Measurements from ENCODE around the gene FETUB.
A peak's percentile ranks its signal among the peaks of the same experiment; 100 is the strongest.

The FETUB gene

DNA sequence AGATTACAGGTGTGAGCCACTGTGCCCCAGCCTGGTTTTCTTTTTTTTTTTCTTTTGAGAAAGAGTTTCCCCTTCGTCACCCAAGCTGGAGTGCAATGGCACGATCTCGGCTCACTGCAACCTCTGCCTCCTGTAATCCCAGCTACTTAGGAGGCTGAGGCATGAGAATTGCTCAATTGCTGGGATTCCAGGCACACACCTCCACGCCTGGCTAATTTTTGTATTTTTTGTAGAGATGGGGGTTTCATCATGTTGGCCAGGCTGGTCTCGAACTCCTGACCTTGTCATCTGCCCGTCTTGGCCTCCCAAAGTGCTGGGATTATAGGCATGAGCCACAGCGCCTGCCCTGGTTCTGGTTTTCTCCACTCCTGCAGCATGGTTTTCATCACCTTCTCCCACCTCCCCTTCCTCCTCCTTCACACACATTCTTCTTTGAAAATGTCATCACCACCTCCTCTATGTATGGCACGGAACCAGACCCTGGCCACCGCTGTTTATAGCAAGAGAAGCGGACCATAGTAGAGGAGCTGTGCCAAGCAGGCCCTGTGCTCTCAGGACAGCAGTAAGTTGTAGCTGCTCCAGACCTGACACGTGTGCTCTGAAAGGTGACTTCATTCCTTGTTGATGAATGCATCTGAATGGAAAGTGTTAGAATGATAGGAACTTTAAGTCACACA lies 42.0 kb upstream of the FETUB start:
- no peak overlapping the region for H3K4me3 ChIP-seq (ENCODE audit: low read length)
- DNase-seq (ENCODE audit: low read depth): peak; percentile 23
- TF ChIP-seq, protein P1, sequence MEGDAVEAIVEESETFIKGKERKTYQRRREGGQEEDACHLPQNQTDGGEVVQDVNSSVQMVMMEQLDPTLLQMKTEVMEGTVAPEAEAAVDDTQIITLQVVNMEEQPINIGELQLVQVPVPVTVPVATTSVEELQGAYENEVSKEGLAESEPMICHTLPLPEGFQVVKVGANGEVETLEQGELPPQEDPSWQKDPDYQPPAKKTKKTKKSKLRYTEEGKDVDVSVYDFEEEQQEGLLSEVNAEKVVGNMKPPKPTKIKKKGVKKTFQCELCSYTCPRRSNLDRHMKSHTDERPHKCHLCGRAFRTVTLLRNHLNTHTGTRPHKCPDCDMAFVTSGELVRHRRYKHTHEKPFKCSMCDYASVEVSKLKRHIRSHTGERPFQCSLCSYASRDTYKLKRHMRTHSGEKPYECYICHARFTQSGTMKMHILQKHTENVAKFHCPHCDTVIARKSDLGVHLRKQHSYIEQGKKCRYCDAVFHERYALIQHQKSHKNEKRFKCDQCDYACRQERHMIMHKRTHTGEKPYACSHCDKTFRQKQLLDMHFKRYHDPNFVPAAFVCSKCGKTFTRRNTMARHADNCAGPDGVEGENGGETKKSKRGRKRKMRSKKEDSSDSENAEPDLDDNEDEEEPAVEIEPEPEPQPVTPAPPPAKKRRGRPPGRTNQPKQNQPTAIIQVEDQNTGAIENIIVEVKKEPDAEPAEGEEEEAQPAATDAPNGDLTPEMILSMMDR (IDR thresholded peaks at IDR 0.05; ENCODE audit: insufficient read depth, low read depth, low read length, missing control alignments): no peak

GRCh38 chr3:186598794-186599141 lies 41.4 kb upstream of the FETUB start:
- H3K4me3 ChIP-seq (ENCODE audit: low read length): no peak overlapping the region
- TF ChIP-seq, protein P1 (IDR thresholded peaks at IDR 0.05; ENCODE audit: insufficient read depth, low read depth, low read length, missing control alignments): no peak
- DNase-seq (ENCODE audit: low read depth): no peak

DNA sequence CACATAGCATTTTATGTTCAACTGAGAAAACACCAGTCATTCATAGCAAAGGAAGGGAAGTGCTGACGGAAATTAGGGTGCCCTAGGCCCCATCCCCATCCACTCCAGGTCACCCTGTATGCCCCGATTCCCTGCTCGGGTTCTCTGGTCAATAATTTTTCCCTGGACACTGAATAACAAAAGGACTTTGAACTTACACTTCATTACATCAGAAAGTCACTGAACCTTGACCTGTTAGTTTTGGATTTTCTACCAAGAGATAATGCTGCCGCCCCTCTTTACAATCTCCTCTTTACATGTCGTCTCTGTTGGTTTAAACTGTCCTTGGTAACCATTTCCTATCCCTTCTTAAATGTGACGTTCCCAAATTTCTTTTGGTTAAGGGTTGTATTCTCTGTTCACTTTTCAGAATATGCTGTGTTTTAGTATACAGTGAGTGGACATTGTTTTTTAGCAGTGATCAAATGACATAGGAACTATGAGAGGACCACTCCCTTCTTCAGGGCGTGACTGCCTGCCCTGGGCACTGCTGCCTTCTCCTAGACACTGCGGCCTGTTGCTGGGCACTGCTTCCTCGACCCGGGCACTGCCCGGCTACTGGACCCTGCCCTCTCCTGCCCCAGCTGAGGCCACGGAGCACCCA lies 40.9 kb upstream of the FETUB start:
- no peak for DNase-seq (ENCODE audit: low read depth)
- TF ChIP-seq, protein P1 (IDR thresholded peaks at IDR 0.05; ENCODE audit: insufficient read depth, low read depth, low read length, missing control alignments): no peak
- no peak overlapping the region for H3K4me3 ChIP-seq (ENCODE audit: low read length)

DNA sequence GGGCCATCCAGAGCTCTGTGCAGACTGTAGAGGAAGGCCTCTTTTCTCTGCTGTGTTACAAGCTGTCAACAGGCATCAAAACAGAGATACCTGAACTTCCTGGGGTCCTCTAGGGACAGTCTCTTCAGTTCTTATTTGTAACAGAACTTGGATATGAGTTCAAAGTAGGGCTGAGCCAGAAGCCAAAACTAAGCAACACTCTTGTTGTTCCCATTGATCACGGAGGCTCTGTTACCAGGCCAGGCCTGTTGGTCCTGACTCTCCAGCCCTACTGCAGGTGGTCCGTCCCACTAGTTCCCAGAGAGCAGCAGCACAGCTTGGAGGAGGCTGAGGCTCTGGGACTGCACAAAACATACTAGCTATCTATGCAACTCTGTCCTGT lies 40.4 kb upstream of the FETUB start:
- no peak overlapping the region for H3K4me3 ChIP-seq (ENCODE audit: low read length)
- DNase-seq (ENCODE audit: low read depth): no peak
- TF ChIP-seq, protein P1 (IDR thresholded peaks at IDR 0.05; ENCODE audit: insufficient read depth, low read depth, low read length, missing control alignments): no peak

DNA sequence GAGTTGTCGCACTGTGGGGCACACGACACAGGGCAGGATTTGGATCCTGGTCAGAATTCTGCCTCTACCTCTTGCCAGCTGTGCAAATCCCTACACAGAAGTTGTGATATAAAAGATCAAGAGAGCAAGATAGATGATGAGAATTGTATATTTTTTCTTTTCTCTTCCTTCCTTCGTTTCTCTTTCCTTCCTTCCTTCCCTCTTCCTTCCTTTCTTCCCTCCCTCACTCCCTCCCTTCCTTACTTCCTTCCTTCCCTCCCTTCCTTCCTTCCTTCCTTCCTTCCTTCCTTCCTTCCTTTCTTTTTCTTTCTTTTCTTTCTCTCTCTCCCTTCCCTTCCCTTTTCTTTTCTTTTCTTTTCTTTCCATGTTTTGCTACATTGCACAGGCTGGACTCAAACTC lies 39.3 kb upstream of the FETUB start:
- DNase-seq (ENCODE audit: low read depth): no peak
- H3K4me3 ChIP-seq (ENCODE audit: low read length): no peak overlapping the region
- TF ChIP-seq, protein P1 (IDR thresholded peaks at IDR 0.05; ENCODE audit: insufficient read depth, low read depth, low read length, missing control alignments): no peak

- TF ChIP-seq, protein P1 (IDR thresholded peaks at IDR 0.05; ENCODE audit: insufficient read depth, low read depth, low read length, missing control alignments): no peak
- H3K4me3 ChIP-seq (ENCODE audit: low read length): no peak overlapping the region
- no peak for DNase-seq (ENCODE audit: low read depth)
Measured at GRCh38 chr3:186603159-186603558, 37.0 kb upstream of the FETUB start.

- H3K4me3 ChIP-seq (ENCODE audit: low read length): no peak overlapping the region
- DNase-seq (ENCODE audit: low read depth): peak; percentile 77
- TF ChIP-seq, protein P1 (IDR thresholded peaks at IDR 0.05; ENCODE audit: insufficient read depth, low read depth, low read length, missing control alignments): no peak
Measured at GRCh38 chr3:186605078-186605477, 35.1 kb upstream of the FETUB start.

All from epithelial cell of esophagus (primary cell).